GM21423 (cell line): ENCODE measurements around the gene TSPEAR.

Experiments used
- ATAC-seq: cut with Tn5 transposase; IDR thresholded peaks from one replicate; pipeline ENCODE4 v1.9.1; 2021; ENCODE audit warnings: mild to moderate bottlenecking, moderate library complexity; ENCODE audit not compliant: unreplicated experiment

The TSPEAR gene

DNA sequence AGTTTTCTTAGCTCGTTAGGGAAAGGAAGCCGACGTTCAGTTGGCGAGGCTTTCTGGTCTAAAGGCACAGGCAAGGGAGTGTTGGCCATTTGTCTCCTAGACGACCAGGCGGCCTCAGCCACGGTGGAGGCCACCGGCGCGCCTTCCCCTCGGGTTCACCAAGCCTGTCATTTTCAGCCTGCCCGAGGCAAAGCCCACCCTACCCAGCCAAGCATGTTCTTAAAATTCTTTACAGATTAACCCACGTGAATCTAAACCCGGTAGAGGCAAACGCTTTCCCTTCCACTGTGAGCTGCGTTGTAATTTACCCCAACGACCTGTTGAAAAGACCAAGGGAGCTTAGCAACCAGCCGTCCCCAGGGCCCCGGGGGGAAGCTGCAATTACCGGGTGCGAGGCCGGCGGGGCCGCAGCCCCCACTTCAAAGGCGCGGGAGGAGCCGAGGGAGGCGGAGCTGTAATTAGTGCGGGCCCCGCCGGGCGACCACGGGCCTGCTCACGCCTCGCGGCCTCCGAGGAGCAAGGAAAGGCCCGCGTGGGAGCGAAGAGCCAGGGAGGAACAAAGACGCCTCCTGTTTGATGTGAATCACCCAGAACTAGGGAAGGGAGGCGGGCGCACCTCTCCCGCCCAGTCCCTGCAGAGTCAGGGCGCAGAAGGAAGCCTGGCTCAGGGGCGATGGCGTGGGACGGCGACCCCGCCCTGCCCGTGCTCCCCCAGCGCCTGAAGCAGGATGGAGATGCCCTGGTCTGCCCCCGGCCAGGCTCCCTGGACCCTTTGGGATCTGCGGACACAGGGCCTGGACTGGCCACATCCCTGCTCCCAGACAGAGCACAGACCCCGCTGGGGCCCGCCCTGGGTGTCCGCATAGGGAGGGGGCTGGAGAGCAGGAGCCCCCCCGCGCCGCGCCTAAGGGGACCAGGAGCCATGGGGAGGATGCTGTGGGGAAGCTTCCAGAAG lies 12.1 kb upstream of the TSPEAR start:
- no peak for ATAC-seq

DNA sequence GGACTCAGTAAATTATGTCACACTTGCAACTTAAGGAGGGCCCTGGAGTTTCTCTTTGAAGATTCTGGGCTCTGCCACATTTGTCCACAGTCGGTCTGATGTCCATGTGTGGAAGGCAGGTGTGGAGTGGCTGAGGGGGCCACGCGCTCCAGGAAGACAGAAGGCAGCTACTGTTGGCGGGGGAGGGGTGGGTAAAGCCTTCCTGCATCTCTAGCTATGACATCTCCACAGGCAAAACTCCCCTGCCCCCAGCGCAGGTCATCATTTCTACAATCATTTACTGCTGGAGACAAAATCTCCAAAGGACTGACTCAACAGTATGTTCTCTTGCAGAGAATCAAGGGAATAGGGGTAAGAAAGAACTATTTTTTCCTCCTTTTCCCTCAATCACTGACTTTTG lies 11.4 kb upstream of the TSPEAR start:
- no peak for ATAC-seq

DNA sequence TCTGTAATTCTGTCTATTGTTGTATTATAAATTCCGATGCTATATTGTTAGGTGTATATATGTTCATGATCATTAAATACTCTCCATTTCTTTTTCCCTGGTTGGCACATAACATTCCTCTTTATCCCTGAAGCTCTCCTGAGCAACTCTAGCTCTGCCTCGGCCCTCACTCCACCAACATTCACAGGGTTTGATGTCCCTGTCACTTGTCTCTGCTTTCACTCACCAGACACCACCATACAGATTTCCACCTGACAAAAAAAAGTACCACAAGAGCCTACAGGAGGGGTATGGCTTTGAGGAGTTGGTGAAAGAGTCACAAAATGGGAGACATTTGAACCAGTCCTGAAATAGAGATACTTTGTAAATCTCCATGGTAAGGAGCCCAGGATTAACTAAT lies 8.8 kb upstream of the TSPEAR start:
- no peak for ATAC-seq

DNA sequence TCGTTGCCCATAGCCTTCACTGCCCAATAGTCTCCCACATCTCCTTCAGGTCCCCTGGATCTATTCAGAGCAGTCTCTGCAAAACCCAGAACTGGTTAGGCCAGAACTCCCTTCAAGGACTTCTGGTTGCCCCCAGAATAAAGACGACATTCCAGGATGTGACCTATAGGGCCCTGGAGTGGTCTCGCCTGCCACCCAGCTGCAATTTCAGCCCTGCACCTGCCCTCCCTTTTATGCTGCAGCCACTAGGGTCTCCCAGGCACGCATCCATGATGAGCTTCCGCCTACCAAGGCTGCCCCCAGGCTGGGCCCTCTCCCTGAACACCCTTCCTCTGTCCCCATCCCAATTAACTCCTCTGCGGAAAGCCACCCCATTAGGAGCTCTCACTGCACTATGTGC lies 7.2 kb upstream of the TSPEAR start:
- no peak for ATAC-seq

DNA sequence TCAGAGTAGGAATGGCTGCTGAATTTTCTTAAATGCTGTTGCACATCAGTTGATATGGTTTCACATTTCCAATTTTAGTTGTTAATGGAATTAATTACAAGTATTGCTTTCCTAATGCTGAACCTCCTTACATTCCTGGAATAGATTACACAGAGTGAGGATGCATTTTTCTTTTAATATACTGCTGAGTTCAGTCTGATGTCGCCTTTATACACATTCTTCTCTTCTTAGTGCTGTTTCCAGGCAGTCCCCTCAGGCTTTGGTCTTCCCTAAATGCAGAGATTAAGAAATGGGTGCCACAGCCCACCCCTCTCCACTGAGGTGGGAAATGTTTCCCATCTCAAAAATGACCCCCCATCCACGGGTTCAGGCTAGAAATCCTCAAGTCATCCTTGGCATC lies 6.7 kb upstream of the TSPEAR start:
- no peak for ATAC-seq

DNA sequence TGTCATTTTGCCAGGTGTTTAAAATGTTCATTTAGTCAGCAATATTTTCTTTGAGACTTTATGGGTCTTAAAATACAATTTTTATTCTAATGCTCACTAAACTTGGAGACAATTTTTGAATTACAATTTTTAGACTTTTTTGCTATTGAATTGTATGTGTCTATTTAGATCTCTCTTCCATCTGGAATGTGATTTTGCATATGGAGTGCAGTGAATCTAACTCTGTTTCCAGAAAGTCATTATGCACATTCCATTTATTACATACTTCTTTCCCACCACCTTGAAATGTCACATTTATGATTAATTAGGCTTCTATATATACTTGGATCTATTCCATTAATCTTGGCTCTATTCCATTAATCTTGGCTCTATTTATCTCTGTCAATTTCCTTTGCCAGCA lies 5.6 kb upstream of the TSPEAR start:
- ATAC-seq, result no peak

DNA sequence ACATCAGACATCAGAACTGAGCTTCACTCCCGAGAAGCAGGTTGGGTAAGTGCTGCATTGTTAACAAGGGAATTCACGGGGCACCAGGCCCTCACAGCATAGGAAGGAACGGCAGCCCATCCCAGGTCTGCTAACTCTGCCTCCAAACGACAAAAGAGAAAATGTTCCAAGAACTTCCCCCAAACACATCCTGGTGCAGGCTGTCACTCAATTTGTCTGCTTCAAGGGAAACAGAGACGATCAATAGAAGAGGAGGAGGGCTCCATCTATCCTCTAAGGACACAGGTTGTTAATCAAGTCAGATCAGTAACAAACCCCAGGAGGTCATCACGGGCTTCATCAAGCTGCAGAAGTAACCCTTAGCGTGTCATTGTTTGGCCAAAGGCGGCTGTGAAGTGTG lies 3.5 kb upstream of the TSPEAR start:
- ATAC-seq, result no peak

DNA sequence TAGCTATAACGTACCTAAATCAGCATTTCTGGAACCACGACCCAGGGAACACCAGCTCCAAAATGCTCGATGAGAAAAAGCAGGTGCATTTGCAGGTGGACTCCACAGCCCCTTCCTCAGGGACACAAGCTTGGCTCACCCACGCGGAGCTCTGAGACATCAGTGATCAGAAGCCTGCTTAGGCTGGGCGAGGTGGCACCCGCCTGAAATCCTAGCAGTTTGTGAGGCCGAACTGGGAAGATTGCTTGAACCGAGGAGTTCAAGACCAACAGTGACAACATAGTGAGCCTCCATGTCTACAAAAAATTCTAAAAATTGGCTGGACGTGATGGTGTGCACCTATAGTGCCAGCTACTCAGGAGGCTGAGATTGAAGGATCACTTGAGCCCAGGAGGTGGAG lies 2.5 kb upstream of the TSPEAR start:
- no peak for ATAC-seq

DNA sequence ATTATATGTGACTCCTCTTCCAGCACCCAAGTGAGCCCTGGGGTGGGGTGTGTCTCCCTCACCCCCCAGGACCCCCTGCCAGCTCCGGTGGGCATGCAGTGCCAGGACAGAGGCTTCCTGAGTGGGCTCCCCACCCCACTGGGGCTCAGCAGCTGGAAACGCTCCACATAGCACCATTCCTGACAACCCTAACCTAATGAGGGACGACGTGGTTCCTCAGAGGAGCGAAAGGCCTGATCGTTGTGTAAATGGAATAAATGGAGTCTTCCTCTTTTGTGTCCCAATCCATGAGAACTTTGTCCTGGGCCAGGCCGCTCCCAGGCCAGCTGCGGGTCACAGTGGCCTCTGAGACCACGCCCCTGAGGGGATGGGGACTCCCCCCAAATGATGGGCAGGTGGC lies 1.8 kb upstream of the TSPEAR start:
- no peak for ATAC-seq

DNA sequence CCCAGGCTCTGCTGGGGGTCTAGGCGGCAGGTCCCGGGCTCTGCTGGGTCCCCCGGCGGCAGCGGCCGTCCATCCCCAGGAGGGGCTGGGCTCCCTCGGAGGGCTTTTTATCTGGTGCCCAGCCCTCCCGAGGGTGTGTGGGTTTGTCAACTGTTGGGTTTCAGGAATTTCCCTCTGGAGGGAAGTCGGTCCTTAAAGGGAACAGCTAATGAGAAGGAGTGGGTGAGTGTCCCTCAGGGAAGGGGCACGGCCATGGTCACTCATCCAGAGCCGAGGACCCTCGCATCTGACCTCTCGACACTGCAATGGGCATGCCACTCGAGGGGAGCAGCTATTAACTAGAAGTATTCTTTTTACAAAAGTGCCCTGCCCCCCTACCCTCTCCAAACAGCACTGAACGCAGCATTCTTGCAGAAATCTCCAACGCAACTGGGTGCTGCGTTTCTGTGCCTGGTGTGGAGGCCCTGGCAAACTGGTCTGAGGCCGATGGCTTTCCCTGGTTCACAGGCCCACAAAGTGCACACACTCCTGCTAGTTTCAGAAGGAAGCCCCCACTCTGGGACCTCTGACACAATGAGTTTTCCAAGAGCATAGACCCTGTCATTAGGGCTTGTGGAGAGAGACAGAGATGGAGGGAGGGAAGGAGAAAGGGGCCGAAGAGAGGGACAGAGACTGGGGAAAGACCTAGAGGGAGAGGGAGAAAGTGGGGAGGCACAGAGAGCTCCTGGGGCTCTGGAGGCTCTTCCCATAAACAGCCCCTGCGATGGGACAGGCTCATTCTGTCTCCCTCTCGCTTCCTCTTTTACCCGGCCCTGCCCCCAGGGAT lies 1.0 kb upstream of the TSPEAR start:
- ATAC-seq, result no peak

DNA sequence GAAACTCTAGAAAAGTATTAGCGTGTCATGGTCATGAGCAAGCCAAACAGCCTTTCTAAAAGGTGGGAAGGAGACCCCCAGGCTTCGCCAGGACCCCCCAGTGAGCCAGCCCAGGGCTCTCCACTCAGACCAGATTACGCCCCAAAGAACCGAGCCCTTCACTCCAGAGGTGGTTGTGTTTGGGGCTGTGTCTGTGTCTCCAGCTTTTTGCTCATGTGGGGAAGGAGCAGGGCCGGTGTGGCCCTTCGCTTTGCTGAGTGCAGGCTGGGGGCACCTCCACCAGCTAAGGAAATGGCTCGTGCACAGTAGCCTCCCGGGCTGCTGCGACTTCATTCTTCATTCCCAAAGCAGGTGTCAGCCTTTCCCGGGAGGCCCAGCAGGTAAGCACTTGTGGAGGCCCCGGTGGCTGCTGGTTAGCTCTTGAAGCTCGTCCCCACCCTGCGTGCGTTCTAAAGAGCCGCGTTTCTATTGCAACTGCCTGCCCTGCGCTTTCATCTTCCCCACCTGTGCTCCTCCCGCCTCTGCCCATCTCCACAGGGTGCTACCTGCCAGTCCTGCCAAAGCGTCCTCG lies 531 bp downstream of the TSPEAR start:
- no peak for ATAC-seq

DNA sequence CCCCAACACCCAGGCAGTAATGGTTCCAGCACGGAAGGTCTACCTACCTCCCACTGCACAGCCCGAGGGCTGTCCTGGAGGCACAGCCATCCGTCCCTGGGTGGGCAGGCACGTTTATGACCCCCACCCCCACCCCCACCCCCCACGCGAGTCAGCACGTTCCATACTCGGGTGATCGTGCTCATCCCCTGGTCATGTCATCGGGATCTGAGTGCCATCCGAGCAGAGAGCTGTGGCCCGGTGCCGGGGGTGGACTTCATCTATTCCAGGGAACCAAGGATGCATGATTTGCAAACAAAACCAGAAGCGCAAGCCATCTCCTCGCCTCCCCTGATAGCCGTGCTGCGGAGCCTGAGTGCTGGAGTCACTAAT lies 1.1 kb downstream of the TSPEAR start:
- ATAC-seq, result no peak

DNA sequence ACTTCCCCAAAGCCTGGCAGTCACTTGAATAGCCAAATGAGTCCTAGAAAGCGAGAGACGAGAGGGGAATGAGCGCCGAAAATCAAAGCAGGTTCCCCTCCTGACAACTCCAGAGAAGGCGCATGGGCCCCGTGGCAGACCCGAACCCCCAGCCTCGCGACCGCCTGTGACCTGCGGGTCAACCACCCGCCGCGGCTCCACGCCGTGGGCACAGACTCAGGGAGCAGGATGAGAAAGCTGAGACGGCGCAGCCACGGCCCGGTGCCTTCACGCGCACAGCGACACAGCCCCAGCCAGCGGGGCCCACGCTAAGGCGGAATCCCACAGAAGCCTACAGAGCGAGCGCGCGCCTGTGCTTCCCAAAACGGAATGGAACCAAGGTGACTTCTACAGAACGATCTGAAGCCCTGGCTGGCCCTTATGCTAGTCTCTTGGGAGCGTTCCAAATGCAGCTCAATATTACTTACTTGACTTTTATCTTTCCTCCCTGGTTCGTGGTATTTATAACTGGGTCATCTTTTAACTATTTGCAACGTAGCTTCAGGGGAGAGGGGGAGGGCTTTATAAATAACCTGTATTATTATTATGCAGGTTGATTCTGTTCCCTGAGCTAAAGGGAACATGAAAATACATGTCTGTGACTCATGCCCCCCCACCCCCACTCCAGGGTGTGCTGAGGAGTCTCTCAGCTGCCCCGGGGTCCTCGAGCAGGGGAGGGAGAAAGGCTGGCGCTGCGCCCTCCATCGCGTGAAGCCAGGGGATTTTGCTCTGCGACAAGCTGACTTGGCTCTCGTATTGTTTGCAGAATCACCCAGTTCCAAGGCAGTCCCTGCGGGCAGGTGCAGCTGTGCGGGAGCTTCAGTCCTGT lies 1.7 kb downstream of the TSPEAR start:
- no peak for ATAC-seq

DNA sequence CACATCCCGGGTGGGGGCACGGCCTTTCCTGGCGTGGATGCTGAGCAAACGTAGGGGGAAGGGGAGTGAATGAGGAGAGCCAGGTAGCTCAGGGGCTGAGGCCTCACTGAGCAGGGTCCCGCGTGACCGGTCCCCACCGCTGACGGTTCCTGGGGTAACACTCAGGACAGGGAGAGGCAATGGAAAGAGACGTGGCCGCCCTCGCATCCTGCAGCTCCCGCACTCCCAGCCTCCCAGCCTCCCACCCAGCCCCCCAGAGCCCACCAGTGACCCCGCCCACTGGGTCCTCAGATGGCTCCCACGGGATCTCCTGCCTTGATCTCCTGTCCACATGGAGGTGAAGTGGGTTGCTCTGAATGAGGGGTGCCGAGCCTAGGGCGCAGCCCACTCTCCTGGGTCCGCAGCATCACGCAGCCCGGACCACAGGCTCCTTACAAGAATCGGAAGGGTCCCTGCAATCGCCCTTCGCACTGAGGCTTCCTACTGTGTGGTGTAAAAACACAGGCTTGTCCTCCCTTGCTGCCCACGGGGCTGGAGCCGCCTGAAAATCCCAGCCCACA lies 2.4 kb downstream of the TSPEAR start:
- no peak for ATAC-seq

DNA sequence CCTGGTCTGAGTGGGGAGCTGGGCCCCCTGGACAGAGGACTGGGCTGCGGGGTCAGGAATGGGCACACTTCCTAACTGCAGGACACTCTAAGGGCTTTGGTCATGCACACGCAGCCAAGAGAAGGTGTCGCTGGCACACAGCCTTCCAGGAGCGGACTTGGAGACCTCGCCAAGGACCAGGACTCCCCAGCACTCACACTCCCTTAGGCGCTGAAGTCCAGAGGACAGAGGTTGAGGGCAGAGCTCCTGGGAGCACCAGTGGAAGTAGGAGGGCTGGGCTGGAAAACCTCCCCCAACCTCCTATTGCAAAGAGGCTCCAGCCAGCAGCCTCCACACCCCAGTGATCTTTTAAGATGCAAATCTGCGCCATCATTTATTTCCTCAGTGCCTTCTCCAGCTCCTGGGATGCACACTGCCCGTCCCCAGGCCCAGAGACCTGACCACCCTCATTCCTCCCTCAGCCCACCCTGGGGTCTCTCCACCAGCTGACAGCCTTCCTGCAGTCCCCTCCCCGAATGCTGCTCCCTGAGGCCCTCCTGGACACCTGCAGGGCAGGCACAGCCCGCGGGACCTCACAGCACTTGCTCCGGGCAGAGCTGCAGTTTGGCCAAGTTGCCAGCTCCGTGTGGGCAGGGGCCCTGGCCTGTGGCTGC lies 3.0 kb downstream of the TSPEAR start:
- ATAC-seq, result no peak

DNA sequence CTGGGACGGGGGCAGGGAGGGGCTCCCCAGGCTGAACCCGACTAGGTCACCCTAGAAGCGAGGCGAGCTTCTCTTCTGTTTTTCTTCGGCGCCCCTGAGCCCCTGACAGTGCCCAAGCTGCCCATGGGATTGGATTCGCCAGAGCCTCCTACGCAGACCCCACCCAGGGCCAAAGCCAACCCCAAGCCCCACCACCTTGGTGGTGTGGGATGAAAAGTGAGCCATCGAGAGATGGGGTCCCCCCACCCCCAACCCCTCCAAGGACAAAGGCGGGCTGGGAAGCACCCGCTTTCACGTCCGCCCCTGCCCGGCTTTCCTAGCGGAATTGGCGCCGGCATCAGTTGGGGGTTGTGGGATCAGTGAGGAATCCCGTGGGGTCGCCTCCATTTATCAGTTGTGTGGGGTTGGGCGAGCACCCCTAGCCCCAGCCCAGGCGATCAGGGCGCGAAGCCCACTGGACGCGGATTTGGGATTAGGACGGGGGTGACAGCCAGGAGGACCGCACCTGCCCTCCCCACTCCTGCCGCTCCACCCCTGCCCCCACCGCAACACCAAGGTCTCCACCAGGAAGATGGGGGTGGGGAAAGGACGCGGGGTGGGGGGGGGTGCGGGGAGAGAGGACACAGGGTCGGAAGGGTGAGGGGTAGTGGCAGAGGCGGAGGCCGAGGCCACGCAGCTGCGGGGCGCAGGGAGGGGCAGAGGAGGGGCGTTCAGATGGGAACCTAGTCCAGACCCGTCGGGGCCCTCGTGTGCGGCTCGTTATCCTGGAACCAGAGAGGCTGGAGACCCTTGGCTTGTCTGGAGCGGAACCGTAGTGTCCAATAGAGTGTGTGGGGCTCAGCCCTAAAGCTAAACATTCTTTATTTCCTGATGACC lies 4.4 kb downstream of the TSPEAR start:
- no peak for ATAC-seq

DNA sequence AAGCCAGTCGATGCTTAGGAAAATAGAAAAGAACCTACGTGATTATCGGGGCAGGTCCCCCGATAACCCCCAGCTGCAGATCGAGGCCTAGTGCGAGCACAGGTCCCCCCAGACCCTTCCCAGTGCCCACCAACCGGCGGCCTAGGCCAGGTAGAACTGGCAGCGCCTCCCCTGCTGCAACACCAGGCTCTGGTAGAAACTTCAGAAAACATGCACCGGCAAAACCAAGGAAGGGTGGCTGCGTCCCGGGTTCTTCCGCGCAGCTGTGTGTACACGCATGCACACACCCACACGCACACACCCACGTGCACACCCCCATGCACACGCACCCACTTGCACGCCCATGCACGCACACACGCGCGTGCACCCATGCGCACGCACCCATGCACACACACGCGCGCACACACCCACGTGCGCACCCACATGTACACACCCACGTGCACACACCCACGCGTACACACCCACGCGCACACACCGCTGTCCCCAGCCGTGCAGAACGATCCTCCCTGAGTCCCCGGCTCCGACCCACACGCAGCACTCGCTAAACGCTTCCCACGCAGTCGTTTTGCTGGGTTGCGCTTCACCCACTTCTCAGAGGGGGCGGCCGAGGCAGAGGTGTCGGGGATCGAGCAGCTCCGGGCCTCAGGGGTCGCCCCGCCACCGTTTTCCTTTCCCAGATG lies 5.2 kb downstream of the TSPEAR start:
- no peak for ATAC-seq

DNA sequence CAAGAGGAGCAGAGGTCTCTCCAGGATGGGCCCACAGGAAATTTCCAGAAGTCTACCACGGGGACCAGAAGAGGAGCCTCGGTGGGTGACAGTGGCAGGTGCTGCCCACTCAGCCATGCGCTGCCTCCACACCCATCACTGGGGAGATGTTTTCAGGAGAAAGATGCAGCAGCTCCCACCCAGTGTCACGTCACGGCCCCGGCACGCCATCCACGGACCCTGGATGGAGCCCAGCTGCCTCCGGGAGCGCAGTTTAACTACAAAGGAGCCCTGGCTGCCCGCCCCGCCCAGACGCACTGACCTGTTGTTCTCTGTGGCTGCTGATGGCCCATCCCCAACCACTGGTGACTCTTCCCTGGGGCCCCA lies 6.8 kb downstream of the TSPEAR start:
- no peak for ATAC-seq
